ENCODE results near the gene COL4A4.

The COL4A4 gene

GRCh38 chr2:226953206-226953605, 210.8 kb downstream of the COL4A4 start:
- Histone ChIP-seq H3K9ac (ENCODE audit: low read length) (no peak overlapping the region), H3K36me3 (ENCODE audit: control insufficient read depth, insufficient read depth, low read length, severe bottlenecking) (no peaks in the 10 kb centered on the region), H3K9me3 (ENCODE audit: control insufficient read depth, low read length) (no peaks in the 10 kb centered on the region), H3K4me3 (ENCODE audit: low read length) (no peak overlapping the region), H3K27me3 (replicated peaks; ENCODE audit: control insufficient read depth, insufficient read depth, low read length) (no peaks in the 10 kb centered on the region), H3K4me1 (ENCODE audit: control insufficient read depth, insufficient read depth, low read length) (peaks cover 15% of the 10 kb centered on the region)
- no peak for DNase-seq (ENCODE audit: low read depth)

Measured in adipocyte (in vitro differentiated cells).